GM10847 (cell line): ENCODE results near the gene CYTH1.

ENCODE experiments used
- POLR2A ChIP-seq: IDR thresholded peaks from 2 replicates; pipeline ENCODE4 v1.6.1; 2011; ENCODE audit not compliant: insufficient read length; ENCODE audit errors: extremely low read depth

CYTH1 gene

DNA sequence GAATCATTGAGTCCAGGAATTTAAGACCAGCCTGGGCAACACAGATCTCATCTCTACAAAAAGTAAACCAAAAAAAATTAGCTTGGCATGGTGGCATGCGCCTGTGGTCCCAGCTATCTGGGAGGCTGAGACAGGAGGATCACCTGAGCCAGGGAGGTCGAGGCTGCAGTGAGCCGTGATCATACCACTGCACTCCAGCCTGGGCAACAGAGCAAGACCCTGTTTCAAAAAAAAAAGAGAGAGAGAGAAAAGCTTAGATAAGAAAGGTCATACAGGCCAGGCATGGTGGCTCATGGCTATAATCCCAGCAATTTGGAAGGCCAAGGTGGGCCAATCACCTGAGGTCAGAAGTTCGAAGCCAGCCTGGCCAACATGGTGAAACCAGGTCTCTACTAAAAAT, 141.4 kb downstream of the CYTH1 start:
- TF ChIP-seq POLR2A: no peak

DNA sequence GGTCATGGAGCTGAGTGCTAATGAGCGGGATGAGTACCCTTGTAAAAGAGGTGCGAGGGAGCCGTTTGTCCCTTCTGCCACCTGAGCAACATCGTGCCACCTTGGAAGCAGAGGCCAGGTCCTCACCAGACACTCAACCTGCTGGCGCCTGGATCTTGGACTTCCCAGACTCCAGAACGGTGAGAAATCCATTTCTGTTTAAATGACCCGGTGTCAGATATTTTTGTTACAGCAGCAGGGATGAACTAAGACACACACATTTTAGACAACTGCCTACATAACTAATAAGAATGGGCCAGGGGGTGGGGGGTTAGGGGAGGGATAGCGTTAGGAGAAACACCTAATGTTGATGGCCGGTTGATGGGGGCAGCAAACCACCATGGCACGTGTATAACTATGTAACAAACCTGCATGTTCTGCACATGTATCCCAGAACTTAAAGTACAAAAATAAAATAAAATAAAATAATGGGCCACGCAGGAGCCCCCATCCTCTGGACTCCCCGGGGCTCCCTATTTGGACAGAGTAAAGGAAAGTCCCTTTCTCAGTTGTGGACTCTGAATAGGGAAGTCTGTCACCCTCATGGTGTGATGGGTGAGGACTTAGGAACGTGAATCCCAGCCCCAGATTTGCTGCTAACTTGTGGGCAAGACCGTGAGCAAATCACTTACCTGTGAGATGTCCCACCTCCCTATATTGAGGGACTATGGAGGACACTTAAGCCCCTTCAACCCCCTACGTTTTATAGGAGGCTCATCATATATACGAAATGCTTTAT, 144.2 kb downstream of the CYTH1 start:
- TF ChIP-seq POLR2A: no peak

DNA sequence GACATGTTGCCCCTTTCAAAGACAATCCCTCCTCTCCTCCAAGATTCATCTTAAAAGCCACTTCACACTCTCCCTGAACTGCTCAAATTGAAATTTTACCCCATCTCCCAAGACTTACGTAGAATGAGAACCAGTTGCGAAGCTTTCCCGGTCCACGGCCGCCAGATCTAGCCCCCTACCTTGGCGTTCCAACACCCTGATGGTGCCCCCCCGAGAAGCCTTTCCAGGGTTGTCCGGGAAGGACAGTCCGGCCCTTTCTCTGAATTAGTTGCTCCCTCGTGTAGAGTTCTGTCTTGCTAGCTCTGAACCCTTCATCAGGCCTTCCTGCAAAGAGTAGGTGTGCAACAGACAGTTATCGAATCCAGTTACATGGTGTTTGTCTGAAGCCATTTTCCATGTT, 144.9 kb downstream of the CYTH1 start:
- TF ChIP-seq POLR2A: no peak

DNA sequence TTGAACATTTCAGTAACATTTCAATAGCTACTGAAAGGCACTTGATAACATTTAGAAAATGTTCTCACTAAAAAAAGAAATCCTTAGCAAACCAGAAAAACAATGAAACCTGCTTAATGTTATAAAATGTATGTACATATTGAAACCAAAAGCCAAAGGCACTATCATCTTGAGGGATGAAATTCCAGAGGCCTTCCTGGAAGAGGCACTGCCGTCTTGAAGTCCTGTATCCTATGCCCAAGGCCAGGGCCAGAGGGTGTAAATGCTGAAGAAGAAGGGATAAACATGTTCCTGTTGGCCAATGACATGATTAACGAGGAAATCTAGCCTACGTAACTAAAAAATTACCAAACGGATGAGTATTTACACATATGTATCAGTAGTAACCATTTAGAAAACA, 147.9 kb downstream of the CYTH1 start:
- no peak for TF ChIP-seq POLR2A

DNA sequence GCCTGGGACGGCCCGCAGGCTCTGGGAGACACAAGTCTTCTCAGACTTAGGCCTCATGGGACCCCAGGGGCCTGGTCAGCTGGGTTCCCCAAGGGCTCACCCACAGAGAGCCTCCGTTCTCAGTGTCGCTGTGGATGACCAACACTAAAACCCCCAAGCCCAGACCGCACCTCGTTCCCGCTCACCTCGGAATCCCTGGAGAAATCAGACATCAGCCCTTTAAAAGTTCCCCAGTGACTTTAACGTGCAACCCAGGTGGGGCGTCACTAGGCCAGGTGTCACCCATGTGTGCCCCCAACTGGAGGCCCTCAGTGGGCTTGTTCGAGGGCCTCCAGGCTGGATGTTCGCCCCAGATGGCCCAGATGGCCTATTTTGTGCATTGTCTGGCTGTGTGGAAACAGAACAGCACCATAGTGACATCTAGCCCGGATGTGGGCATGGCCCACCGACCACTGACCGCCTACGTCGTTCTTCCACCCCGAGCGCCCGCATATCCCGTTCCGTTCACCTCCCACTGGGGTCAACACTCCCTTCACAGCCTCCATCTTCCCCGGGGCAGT, 152.6 kb downstream of the CYTH1 start:
- no peak for TF ChIP-seq POLR2A

DNA sequence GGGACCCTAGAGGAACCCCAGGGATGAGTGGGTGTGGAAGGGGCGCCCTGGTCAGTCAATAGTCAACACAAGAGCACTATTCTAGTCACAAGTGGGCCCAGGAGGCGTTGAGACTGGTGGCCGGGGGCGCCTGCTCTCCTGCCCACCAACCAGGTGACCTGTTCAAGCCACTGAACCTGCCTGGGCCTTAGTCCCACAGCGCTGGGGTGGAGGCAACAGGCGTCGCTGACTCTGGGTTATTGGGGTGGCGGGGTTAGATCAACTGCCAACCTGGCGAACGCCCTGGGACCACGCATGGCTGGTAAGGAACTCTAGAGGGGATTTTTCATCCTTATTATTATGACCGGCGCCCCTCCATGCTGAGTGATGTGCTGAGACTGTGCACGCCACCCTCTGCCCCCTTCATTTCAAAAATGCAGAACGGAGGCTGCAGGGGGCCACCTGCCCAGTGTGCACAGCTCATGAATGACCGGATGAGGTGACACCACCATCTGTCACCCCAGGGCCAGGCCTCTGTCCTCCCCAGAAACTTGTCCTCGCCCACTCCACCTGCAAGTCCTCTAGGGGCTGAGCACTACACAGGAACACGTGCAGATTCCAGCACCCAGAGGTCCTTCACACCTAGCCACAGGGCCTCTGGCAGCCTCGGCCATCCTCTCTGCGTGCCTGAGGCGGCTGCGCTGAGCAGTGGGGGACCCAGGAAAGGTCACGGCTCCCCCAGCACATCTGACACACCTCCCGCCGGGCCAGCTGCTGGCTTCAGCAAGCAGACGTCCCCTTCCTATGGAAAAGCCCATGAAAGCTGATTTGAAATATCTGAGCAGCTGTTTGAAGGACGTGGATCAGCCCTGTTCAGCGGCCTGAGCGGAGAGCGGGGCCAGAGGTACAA, 153.3 kb downstream of the CYTH1 start:
- no peak for TF ChIP-seq POLR2A

DNA sequence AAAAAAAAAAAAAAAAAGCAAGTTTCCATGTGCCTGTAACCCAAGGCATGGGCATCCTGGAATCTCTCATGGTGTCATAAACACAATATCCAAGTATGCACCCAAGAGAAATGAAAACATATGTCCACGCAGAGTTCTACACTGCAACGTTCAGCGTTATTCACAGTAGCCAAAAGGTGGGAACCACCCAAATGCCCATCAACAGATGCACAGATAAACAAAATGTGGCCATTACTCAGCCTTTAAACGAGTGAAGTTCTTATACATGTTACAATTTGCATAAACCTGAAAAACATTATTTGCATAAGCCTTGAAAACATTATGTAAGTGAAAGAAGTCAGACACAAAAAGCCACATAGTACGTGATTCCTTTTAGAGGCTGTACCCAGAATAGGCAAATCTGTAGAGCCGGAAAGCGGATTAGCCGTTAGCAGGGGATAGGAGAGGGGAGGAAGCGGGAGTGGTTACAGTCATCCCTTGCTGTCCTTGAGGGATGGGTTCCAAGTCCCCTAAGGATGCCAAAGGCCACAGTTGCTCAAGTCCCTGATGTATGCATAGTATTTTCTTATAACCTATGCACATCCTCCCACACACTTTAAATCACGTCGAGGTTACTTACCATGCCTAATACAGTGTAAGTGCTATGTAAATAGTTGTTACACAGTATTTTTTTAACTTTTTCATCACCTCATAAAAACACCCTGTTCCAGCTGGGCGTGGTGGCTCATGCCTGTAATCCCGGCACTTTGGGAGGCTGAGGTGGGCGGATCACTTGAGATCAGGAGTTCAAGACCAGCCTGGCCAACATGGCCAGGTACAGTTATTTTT, 157.5 kb downstream of the CYTH1 start:
- TF ChIP-seq POLR2A: no peak
